ENCODE data around the gene TLE6. TPM values are rescaled to one million over a fixed set of nuclear protein-coding genes. Genes with fewer than 3 reads are reported as not detected.
"Not testable (repeated sequence)": the region's sequence is repeated elsewhere in the genome, so short reads cannot be mapped to it uniquely, and the experiment has no call there.

The TLE6 gene
- polyA plus RNA-seq, 1 donor from 2014 or later = 5.7 TPM

DNA sequence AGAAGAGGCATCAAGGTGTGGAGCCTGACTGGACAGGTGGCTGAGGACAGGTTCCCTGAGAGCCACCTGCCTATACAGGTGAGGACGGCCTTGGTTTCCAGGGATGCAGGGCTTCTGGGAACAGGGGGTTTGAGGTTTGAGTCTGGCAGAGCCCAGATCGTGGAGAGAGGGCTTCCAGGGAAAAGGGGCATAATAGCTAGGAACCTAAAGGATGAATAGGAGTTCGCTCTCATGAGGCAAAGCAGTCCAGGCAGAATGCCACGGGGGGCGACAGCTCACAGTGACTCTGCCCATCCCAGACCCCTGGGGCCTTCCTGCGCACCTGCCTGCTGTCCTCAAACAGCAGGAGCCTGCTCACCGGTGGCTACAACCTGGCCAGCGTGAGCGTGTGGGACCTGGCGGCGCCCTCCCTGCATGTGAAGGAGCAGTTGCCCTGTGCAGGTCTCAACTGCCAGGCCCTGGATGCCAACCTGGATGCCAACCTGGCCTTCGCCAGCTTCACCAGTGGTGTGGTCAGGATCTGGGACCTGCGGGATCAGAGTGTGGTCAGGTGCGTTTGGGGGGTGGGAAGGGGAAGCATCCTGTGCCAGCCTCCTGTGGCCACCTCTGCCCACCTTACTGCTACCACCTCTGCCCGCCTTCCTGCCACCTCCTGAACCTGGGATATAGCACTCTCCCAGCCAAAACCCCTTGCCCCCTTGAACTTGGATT, 12.0 kb downstream of the TLE6 start:
- Histone ChIP-seq H3K9me2 (ENCODE audit: insufficient read depth, low read length) (no peaks in the 10 kb centered on the region), H3K27ac (ENCODE audit: low read length) (no peak overlapping the region), H3K79me2 (replicated peaks; ENCODE audit: insufficient read depth, low read length) (no peaks in the 10 kb centered on the region), H2AFZ (ENCODE audit: low read depth, low read length) (no peak overlapping the region), H3K27me3 (ENCODE audit: insufficient read depth, low read depth, low read length) (peaks cover 18% of the 10 kb centered on the region), H3K4me3 (ENCODE audit: low read length) (no peak overlapping the region), H4K20me1 (ENCODE audit: insufficient read depth) (no peaks in the 10 kb centered on the region), H3K9ac (ENCODE audit: low read length) (no peak overlapping the region), H3F3A (ENCODE audit: insufficient read depth, low read length, poor library complexity, severe bottlenecking) (no peaks in the 10 kb centered on the region), H3K9me3 (ENCODE audit: low read length) (no peaks in the 10 kb centered on the region), H3K36me3 (ENCODE audit: insufficient read depth, low read length) (no peaks in the 10 kb centered on the region), H3K4me2 (ENCODE audit: low read length) (no peak overlapping the region)
- TF ChIP-seq CTCF (IDR thresholded peaks at IDR 0.05; ENCODE audit: poor library complexity, severe bottlenecking) = no peak
- no peak for TF ChIP-seq EP300 (conservative IDR thresholded peaks at IDR 0.05; ENCODE audit: poor library complexity, severe bottlenecking)
- TF ChIP-seq SMC3 (conservative IDR thresholded peaks at IDR 0.05; ENCODE audit: poor library complexity) = no peak
- TF ChIP-seq EZH2 (IDR thresholded peaks at IDR 0.05; ENCODE audit: borderline replicate concordance, insufficient read depth, low read length, poor library complexity, severe bottlenecking) = no peak
- no peak for TF ChIP-seq TAF1 (IDR thresholded peaks at IDR 0.05; ENCODE audit: low read depth)
- TF ChIP-seq POLR2AphosphoS5 (IDR thresholded peaks at IDR 0.05) = no peak
- TF ChIP-seq RAD21 (conservative IDR thresholded peaks at IDR 0.05) = no peak
- TF ChIP-seq, protein P1, sequence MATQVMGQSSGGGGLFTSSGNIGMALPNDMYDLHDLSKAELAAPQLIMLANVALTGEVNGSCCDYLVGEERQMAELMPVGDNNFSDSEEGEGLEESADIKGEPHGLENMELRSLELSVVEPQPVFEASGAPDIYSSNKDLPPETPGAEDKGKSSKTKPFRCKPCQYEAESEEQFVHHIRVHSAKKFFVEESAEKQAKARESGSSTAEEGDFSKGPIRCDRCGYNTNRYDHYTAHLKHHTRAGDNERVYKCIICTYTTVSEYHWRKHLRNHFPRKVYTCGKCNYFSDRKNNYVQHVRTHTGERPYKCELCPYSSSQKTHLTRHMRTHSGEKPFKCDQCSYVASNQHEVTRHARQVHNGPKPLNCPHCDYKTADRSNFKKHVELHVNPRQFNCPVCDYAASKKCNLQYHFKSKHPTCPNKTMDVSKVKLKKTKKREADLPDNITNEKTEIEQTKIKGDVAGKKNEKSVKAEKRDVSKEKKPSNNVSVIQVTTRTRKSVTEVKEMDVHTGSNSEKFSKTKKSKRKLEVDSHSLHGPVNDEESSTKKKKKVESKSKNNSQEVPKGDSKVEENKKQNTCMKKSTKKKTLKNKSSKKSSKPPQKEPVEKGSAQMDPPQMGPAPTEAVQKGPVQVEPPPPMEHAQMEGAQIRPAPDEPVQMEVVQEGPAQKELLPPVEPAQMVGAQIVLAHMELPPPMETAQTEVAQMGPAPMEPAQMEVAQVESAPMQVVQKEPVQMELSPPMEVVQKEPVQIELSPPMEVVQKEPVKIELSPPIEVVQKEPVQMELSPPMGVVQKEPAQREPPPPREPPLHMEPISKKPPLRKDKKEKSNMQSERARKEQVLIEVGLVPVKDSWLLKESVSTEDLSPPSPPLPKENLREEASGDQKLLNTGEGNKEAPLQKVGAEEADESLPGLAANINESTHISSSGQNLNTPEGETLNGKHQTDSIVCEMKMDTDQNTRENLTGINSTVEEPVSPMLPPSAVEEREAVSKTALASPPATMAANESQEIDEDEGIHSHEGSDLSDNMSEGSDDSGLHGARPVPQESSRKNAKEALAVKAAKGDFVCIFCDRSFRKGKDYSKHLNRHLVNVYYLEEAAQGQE (IDR thresholded peaks at IDR 0.05; ENCODE audit: borderline replicate concordance) = no peak

GRCh38 chr19:2992333-2992732, 15.0 kb downstream of the TLE6 start:
- not testable (repeated sequence) for H3K27ac ChIP-seq (ENCODE audit: low read length); H3K9me3 ChIP-seq (ENCODE audit: low read length); H3F3A ChIP-seq (ENCODE audit: insufficient read depth, low read length, poor library complexity, severe bottlenecking); H3K4me2 ChIP-seq (ENCODE audit: low read length); H2AFZ ChIP-seq (ENCODE audit: low read depth, low read length); H3K36me3 ChIP-seq (ENCODE audit: insufficient read depth, low read length); H3K79me2 ChIP-seq (replicated peaks; ENCODE audit: insufficient read depth, low read length); H3K9ac ChIP-seq (ENCODE audit: low read length); H4K20me1 ChIP-seq (ENCODE audit: insufficient read depth); H3K4me3 ChIP-seq (ENCODE audit: low read length); H3K9me2 ChIP-seq (ENCODE audit: insufficient read depth, low read length)
- peaks cover 18% of the 10 kb centered on the region for H3K27me3 ChIP-seq (ENCODE audit: insufficient read depth, low read depth, low read length)

GRCh38 chr19:2992958-2993357, 15.6 kb downstream of the TLE6 start:
- Histone ChIP-seq H3K9me3 (ENCODE audit: low read length) (no peaks in the 10 kb centered on the region), H3K9me2 (ENCODE audit: insufficient read depth, low read length) (no peaks in the 10 kb centered on the region), H3K4me2 (ENCODE audit: low read length) (no peak overlapping the region), H2AFZ (ENCODE audit: low read depth, low read length) (no peak overlapping the region), H3K27me3 (ENCODE audit: insufficient read depth, low read depth, low read length) (peaks cover 15% of the 10 kb centered on the region), H3K27ac (ENCODE audit: low read length) (no peak overlapping the region), H3K9ac (ENCODE audit: low read length) (no peak overlapping the region), H4K20me1 (ENCODE audit: insufficient read depth) (no peaks in the 10 kb centered on the region), H3K36me3 (ENCODE audit: insufficient read depth, low read length) (no peaks in the 10 kb centered on the region), H3K79me2 (replicated peaks; ENCODE audit: insufficient read depth, low read length) (no peaks in the 10 kb centered on the region), H3K4me3 (ENCODE audit: low read length) (no peak overlapping the region), H3F3A (ENCODE audit: insufficient read depth, low read length, poor library complexity, severe bottlenecking) (no peaks in the 10 kb centered on the region)
- TF ChIP-seq MXI1 (conservative IDR thresholded peaks at IDR 0.05; ENCODE audit: poor library complexity, severe bottlenecking) (no peak), TAF1 (IDR thresholded peaks at IDR 0.05; ENCODE audit: low read depth) (no peak), EZH2 (IDR thresholded peaks at IDR 0.05; ENCODE audit: borderline replicate concordance, insufficient read depth, low read length, poor library complexity, severe bottlenecking) (no peak), EP300 (conservative IDR thresholded peaks at IDR 0.05; ENCODE audit: poor library complexity, severe bottlenecking) (no peak), SMC3 (conservative IDR thresholded peaks at IDR 0.05; ENCODE audit: poor library complexity) (no peak), POLR2AphosphoS5 (IDR thresholded peaks at IDR 0.05) (no peak), RAD21 (conservative IDR thresholded peaks at IDR 0.05) (no peak), CTCF (IDR thresholded peaks at IDR 0.05; ENCODE audit: poor library complexity, severe bottlenecking) (no peak)
- TF ChIP-seq, protein P1 (IDR thresholded peaks at IDR 0.05; ENCODE audit: borderline replicate concordance) = no peak
